GM19023 (cell line): ENCODE data around the gene CDC14B.

Experiments used
- ATAC-seq: cut with Tn5 transposase; IDR thresholded peaks from one replicate; pipeline ENCODE4 v1.9.1; 2021; ENCODE audit warnings: mild to moderate bottlenecking, moderate library complexity; ENCODE audit not compliant: unreplicated experiment

CDC14B gene

DNA sequence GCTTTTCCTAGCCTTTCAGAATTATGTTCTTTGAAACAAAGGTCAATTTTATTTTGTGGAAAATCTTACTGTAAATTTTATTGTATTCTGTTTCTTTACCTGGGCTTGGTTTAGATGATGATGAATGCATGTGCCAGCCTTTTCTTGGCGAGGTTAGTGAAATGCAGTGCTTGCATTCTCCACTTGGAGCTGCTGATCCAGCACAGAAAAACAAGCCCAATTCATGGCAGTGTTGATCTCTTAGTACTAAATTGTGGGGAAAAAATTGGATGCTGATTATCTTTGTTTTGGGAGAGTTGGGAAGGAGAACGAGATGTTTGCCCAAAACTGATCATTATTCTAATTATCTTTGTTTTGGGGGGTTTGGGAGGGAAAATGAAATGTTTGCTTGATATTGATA, 166.0 kb downstream of the CDC14B start:
- ATAC-seq = no peak

DNA sequence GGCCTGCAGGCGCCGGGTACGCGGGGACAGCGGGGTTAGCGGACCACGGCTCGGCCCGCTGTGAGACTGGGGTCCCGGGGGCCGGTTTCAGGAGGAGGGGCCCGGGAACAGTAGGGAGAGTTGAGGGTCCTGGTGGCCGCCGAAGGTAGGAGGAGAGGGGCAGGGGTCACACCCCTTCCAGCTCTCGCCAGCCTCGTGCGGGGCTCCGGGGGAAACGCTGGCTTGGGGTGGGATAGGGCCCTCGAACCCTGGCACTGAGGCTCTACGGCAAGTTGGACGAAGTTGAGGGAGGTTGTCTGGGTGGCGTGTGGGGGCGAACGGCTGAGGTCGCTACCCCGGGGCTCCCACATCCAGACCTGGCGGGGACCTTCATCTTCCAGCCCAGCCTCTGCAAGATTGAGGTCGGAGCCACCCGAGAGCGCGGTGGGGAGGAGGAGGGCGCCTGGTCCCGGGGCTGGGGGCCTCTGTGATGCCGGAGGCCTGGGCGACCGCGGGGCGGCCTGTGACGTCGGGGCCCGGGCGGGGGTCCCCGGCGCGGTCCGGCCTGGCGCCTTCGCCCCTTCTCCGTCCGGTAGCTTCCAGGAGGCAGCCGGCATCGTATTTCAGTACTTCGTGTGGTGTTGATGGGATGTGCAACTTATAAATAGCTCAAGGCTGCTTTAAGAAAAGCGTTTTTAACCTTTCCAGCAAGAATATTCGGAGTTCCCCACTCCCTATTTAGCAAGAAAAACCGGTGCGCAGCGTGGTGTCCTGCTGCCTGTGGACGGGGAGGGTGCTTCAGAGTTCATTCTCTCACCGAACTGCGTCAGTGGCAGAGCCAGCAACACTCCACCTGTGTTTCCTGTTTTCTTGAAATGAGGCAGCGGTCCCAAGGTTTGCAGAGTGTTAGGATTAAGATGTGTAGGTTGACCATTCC, 168.8 kb downstream of the CDC14B start:
- ATAC-seq = peak; percentile 2
